GM21717 (cell line): ENCODE measurements around the gene HOXB9.

Experiments
- ATAC-seq: cut with Tn5 transposase; IDR thresholded peaks from one replicate; pipeline ENCODE4 v1.9.1; 2021; ENCODE audit warnings: mild to moderate bottlenecking, moderate library complexity; ENCODE audit not compliant: unreplicated experiment

HOXB9 gene

DNA sequence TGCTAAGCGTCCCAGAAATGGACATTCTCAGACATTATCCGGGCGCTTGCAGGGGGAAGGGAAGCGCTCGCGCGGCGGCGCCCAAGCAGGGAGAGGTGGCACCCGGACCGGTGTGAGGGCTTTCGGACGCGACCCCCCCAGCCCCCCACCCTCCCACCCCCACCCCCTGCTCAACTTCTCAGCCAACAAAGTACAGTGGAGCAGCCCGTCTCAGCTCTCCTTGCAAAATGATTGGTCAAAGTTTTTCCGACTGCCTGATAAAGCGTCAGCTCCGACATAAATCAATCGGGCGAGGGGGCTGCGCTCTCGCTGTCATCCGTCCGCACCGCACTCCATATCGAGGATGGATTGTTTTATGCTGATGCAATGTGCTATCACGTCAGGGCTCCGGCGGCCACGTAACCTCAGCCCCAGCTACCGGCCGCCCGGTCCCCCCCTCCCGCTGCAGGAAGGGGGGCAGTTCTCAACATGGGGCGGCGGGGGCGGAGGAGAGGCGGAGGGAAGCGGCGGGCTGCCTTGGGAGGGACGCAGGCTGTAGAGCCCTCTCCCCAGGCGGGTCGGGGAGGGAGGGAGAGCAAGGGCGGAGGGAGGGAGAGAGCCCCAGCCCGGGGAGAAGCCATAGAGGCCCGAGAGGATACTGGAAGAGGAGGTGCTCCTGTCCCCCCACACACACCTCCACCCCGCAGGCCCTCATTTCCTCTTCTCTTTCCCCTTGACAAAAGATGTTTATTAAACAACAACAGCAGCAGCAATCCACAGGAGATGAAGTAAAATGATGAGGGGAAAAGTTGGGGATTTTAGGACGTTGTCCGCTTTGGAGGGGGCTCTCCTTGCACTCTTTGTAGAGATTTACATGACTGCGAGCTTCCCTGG lies at the start of gene HOXB9:
Gene HOXB9, minus strand, starts transcription at position 114 of the 873 bp plus-strand sequence. Its CDS starts 89 bp downstream, at position 25.
- no peak for ATAC-seq

DNA sequence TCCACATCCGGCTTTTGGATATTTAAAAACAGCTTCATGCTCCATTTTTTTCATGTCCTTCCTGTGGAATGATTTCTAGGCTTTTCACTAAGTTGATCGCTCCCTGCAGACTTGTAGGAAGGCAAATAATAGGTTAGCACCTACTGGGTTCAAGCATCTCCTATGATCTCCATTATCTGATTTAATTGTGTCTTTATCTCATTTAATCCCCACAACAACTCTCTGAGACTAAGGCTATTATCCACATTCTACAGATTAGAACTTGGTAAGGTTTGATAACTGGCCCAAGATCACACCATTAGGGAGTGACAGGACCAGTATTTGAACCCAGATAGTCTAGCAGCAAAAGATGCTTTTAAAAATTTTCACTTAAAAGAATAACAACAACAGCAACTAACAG lies 46.2 kb upstream of the HOXB9 start:
- no peak for ATAC-seq

DNA sequence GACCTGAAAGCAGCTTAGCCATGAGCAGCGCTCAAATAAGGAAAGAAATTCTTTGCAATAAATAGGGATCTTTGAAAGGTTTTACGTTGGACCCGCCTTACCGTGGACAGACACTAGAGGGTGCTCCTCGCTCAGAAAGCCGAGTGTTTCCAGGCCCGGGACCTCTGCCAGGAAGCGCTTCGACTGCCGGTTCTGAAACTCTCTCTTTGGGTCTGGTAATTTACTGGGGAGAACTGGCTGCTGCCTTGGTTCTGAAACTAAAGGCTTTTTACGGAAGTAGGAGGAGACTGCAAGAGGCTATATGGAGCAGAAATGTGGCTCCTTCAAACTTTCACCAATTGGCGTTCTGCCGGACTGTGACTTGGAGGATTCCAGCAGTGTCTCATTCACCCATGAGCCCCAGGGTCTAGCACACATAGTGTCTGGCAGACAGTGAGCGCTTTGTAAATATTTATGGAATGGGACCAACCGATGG lies 45.6 kb upstream of the HOXB9 start:
- ATAC-seq: no peak

DNA sequence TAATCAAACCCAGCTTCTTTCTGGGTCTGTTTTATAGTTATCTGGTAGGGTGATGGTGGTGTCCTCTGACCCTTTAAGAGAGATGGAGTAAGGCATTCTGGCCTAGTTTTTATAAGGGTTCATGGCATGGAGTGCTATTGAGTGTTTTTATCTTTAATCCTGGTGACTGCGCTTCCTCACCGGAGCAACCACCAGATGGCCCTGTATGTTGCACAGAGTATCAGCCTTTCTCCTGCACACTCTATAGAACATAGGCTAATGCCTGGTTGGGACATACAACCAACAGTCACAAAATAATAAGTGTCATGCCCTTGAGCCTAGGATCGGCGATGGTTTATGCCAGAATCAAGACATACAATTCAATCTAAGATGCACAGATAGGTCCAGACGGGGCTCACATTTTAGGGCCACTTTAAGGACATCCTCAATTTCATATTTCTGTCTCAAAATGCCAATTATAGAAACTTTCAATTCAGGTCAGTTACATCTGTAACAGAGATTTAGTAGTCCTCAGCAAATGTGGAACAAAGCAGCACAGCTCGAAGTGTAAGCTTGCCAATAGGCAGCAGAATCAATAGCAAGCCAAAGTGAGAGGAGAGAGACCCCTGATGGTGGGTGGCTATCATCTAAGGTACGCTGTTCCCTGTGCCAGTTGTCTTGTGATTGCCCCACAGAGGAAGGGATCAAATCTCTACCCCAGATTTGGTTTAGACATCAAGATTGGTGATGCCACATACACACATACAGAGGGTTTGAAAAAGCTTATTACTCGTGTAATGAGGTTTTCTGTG lies 37.2 kb upstream of the HOXB9 start:
- ATAC-seq: no peak

DNA sequence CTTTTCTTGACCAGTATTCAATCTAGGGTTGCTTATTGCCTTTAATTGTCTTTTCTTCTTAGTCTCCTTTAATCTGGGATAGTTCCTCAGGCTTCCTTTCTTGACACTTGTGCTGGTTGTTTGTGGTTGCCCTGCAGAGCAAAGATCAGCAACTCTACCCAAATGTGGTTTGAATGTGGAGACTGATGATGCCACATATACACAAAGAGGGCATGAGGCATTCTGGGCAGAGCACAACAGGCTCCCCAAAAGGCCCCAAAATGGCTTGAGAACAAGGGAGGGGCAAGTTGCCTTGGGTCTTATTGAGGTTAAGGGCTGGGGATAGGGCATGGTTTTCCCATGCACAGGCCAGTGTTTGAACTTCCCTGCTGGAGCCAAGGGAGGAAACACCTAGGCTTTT lies 29.8 kb upstream of the HOXB9 start:
- no peak for ATAC-seq

DNA sequence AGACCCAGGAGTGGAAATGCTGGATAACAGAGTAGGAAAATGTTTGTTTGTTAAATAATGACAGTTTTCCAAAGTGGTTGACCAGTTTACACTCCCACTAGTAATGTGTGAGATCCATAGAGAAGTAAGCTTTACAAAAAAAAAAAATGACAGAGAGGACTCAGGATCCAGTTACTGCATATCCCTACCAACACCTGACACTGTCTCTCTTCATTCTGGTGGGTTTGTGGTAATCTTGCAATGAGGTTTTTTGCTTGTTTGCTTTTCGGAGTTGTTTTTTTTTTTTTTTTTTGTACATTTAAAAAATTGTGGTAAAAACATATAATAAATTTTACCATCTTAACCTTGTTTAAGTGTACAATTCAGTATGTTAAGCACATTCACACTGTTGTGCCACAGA lies 23.6 kb upstream of the HOXB9 start:
- ATAC-seq: no peak

DNA sequence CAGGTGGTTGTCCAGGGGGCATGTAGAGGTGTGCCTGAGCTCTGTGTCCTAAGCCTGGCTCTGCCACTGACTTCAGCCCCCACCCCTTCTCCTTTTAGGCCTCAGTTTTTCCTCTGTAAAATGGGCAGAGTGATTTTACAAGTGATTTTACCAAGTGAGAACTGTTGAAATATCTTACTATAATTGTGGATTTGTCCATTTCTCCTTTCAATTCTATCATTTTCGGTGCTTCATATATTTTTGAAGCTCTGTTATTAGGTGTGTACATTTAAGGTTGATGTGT lies 21.7 kb upstream of the HOXB9 start:
- ATAC-seq: no peak

DNA sequence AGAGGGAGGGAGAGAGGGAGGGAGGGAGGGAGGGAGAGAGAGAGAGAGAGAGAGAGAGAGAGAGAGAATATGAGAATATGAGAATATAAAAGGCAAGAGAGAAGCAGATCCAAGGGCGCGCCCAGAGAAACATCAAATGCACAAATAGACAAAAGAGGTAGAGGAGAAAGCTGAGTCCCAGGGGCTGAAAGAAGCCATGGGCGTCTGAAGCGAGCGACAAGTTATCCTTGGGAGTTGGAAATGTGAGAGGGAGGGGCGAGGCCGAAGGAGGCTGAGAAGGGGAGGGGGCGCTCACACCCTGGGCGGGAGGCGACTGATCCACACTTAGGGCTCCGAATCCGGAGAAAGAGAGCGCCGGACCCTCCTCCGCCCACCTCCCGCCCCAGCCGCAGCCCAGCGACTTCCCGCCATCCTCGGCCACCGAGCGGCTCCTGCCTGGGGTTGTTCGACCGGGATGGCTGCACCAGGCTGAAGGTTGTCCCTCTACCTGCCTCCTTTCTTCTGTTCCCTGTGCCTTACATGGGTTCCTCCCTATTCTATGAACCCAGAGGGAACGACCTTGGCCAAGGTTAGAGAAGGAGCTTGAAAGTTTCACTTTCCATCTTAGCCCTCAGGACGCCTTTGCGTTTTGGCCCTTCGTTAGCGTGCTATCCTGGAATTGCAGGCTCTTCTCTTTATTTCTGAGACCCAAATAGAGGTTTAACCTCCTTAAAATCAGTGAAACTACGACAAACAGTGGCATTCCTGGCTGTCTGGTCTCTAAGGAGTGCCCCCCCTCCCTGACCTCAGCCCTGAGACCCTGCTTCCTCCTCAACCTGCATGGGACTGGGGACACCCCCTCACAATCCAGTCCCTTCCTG lies 21.2 kb upstream of the HOXB9 start:
- ATAC-seq: no peak

DNA sequence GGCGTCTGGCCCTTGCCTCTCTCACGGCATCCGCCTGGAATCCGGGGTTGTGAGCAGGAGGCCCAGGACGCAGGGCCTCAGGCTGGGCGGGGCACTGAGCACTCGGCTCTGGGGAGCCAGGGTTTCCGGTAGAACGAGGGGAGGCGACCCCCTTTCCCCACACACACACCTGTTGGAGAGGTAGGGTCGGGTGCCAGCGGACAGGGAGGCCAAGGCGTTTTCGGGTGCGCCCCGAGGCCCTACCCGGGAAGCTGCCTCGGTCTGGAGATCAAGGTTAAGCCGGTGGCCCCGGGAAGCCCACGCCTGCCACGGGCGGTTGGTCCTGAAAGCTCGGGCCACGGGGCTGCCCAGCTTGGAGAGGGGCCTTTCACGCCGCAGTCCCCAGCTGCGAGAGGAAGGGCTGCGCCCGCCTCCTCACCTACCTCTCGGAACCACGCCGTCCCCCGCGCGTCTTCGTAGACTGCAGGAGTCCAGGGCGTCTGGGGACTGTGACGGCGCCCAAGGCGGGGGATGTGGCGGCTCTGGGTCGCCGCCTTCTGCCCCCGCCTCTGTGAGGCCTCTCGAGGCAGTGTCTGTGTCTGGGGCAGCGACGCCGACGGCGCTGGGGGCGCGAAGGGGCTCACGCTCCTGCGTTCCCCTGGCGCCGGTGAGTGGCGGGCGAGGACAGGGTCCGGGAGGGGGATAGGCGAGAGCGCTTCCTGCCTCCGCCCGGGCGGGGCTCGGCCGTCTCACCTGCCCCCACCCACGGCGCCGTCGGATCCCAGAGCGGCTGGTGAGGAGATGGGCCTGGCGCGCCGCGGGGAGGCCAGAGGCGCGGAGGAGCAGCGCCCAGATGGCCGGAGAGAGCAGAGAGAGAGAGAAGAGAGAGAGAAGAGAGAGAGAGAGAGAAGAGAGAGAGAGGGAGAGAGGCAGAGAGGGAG lies 20.3 kb upstream of the HOXB9 start:
- no peak for ATAC-seq

DNA sequence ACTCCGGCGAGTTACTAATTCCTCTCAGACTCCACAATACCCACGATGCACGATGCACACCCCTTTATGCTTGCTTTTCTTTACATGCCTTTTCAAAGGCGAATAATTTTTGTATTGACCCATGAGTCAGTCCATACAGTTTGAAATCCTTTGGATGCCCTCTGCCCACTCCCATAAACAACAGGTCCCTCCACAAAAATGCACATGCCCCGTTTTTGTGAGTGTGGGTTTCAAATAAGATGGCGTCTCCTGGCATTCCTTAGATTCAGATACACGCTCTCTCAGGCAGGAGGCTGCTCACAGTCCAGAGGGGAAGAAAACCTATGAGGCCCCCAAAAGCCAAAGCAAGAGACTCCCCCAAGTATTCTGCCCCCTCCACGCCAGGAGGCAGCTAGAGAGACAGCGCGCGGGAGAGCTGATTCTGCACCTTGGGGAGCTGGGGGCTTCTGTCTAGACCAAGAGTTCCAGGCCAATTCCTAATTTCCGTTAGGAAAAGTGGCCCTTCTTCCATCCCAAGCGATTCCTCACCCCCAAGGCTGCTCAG lies 19.6 kb upstream of the HOXB9 start:
- no peak for ATAC-seq

DNA sequence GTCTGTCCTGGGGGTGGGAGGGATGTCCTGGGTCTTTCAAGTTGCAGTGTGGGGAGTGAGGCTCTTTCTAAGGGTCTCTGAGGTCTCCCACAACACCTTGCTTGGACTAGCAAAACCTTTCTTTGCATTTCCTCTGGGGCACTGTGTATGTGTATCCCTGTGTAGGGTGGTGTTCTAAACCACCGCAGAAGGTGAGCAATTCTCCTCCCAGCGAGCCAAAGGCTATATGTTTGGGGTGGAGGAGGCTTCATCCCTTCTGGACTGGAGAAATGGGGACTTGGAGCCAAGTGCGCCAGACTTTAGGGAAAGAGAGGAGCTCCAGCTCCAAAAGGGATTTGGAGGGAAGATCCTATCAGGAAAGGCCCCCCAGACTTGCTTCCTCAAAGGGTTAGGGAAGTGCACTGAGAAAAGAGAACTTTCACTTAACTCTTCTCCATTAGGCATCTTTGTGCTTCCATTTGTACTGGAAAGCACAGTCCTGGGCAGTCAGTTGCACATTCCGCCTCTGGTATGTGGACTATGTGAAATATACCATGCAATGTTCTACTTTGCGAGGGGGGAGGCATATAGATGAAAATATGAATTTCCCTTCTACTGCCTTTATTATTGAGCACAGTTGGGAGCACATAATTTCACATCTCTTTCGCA lies 18.9 kb upstream of the HOXB9 start:
- ATAC-seq: no peak

DNA sequence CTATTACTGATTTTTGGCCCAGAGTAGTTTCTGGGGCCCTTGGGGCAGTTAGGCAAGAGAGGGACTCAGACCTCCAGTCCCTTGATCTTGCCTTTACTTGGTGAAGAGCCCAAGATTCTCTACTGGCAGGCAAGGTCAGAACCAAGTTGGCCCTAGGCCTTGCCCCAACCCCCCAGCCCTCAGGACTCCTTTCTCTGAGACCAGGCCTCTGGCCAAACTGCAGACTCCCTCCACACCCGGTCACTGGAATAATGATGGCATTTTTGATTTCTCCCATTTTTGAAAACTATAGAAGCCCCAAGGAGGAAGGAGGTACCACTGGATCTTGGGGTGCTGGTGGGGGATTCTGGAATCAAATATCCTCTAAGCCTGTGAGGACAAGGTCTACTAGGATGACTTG lies 18.0 kb upstream of the HOXB9 start:
- no peak for ATAC-seq

DNA sequence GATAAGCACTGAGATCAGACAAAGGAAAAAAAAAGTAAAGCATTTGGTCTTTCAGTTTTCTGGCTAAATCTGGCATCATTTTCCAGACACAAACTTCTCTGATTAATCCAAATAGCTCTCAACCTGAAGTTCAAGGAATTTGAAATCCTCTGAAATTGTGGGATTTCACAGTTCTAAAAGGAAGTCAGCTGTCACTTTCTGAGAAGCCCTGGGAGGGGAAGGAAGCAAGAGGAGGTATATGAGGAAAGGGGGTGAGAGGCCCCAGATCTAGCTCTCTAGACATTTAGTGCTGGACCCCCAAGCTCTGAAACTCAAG lies 17.5 kb upstream of the HOXB9 start:
- ATAC-seq: no peak

DNA sequence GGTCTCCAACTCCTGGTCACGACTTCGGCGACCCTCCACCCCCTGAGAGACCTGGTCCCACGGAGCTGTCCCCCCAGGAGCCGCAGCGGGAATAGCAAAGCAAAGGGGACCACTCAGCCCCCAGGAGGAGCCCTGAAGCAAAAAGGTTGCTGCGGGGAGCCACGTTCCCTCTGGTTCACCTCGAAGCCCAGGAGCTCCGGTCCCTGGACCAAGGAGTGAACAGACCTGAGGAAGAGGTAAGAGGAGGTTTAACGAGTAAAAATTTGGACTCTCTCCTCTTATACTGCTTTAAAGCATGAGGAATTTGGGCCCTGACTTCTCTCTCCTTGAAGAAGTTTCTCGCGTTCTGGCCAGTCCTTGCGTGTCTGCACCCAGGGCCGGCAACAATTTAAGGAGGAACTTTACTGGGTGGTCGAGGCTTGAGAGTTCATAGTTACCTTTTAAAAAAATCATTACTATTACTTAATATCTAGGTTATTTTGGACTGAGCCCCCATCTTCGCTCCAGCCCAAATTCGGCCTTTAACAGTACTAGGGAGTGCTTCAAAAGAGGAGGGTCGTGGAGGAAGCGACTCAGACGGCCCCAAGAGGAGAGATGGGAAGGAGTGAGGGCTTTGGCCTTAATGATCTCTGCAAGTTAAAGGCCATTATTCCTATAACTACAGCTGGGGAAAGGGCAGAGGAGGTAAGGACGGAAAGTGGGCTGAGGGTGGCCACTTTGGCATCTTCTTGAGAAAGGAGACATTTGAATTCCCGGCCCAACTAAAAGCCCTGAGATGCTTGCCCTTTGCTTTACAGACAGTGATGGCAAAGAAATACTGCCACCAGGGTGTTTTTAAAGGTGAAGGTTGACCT lies 16.9 kb upstream of the HOXB9 start:
- no peak for ATAC-seq

DNA sequence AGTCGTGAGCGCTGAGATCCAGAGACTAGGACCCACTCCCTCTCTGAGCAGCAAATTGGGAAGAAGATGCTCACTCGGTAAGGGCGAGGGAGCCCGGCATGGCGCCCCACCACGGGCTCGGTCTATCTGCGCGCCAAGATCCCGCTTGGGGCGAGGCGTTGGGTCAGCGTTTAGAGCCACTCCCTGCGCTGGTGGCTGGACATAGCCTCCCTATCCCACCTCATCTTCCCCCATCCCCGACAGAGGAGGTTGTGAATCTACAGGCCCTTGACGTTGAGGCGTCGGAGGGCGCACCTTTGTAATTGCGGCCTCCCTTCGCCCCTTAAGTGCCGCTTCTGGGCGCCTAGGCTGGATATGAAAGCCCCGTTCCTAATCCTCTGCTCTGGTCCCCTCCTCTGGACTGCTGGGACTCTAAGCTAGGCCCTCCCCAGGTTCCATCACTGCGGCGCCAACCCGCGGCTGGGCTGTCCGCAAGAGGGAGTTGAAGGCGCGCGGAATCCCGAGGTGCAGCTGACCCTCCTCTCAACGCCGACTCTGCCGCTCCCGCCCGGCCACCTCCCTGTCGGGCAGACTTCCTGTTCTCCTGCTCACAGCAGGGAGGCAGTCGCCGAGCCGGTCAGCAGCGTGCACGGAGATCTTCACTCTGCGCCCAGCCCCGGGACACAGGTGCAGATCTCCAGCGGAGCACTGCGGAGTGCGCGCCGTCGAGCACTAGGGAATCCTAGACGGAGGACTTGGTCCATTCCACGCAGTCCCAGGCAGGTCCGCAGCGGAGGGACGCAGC lies 16.1 kb upstream of the HOXB9 start:
- ATAC-seq: no peak

DNA sequence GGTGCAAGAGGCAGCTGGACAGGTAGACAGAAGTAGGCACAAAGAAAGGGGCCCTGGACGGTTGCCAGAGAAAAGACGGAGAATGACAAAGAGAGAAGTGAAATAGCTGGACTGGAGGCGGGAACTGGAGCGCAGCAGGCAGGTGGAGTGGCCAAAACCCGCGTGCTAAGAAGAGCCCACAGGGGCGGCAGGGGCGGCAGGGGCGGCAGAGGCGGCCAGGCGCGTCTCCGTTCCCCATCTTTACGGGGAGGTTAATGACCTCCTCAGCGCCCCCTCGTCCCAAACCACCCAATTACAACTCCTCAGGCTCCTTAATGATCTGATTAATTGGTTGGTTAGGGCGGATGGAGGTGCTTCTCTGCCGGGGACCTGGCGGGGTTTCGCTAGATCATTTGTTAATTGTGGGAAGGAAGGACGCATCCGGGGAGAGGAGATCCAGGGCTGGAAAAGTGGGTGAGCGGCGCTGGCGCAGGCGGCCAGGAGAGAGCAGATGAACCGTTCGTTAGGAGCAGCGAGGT lies 15.4 kb upstream of the HOXB9 start:
- no peak for ATAC-seq

DNA sequence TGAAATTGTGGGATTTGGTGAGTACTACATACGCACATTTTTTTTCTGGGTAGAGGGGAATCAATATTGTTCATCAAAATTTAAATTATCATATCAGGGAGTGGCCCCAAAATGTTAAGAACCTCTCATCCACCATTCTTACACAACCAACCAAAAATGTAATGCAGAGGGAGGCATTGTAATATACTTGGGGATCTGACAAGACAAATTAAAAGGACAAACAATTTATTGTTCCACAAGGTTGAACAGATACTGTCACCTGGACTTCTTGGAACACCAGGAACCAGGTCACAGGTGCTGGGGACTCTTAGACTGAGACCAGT lies 14.7 kb upstream of the HOXB9 start:
- no peak for ATAC-seq
